ENCODE results near the gene MESP2. TPM values are rescaled to one million over a fixed set of nuclear protein-coding genes. Genes with fewer than 3 reads are reported as not detected.
A peak's percentile ranks its signal among the peaks of the same experiment; 100 is the strongest.

MESP2 gene
- total and polyA plus RNA-seq, 9 of the 15 experiments (the other 6 are each of a cell fraction or from before 2014, with no cell fraction given) = 0.08 to 0.82 (median 0.37) TPM

DNA sequence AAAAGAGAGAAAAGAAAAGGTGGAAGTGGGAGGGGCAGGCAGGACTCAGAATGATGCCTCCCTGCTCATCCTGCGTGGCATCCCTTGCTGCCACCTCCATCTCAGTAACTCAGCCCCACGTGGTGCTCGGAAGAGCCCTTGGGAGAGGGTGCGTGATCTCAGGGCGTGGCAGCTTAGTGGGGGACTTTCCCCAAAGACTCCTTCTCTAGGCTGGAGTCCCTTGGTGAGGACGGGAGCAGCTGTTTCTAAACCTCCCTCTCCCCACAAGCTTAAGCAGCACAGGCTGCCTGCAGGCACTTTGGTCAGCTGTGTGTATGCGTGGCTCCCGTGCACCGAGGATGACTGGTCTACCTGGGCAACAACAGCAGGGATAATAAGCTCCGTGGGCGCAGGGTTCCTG is 45.9 kb downstream of the MESP2 start (continued):
- no peak for TF ChIP-seq BRF1 (IDR thresholded peaks at IDR 0.05; ENCODE audit: borderline replicate concordance, extremely low read depth, insufficient read length)
- TF ChIP-seq FIP1L1 (IDR thresholded peaks at IDR 0.05; ENCODE audit: low read depth, low read length, poor library complexity, severe bottlenecking) = no peak
- TF ChIP-seq ZC3H4 (CRISPR knock-in tag; IDR thresholded peaks at IDR 0.05; ENCODE audit: borderline replicate concordance) = no peak
- TF ChIP-seq HMG20A (CRISPR knock-in tag; conservative IDR thresholded peaks at IDR 0.05) = no peak
- TF ChIP-seq MCM3 (IDR thresholded peaks at IDR 0.05) = no peak
- no peak for TF ChIP-seq GATAD2A (IDR thresholded peaks at IDR 0.05)
- no peak for TF ChIP-seq ZNF217 (CRISPR knock-in tag; IDR thresholded peaks at IDR 0.05)

GRCh38 chr15:89822611-89822950 is 46.4 kb downstream of the MESP2 start:
- no peaks in the 10 kb centered on the region for H3K36me3 ChIP-seq (ENCODE audit: control insufficient read depth, insufficient read depth, low read length)
- ATAC-seq (no peak), DNase-seq (ENCODE audit: extremely low read depth in 1 of 4, low spot score in 3 of 4) (no peak), FAIRE-seq (no peak)
- no peaks in the 10 kb centered on the region for H3K27me3 ChIP-seq (ENCODE audit: control insufficient read depth in 2 of 2, insufficient read depth in 2 of 2, low read length in 2 of 2)
- no peaks in the 10 kb centered on the region for H4K20me1 ChIP-seq (replicated peaks; ENCODE audit: control insufficient read depth, insufficient read depth, low read length)
- no peaks in the 10 kb centered on the region for H3K79me2 ChIP-seq (ENCODE audit: control insufficient read depth, insufficient read depth, low read length)
- BruUV-seq (replicated peaks) = no TSS peak
- no peaks in the 10 kb centered on the region for H3K9me3 ChIP-seq (replicated peaks; ENCODE audit: control insufficient read depth, insufficient read depth, low read depth, low read length)
- WGBS (ENCODE audit: insufficient coverage, low coverage, missing lambda C conversion rate) = 59% methylated on average over 5 of the region's 5 CpGs
- no peaks in the 10 kb centered on the region for H3K9me1 ChIP-seq (ENCODE audit: control insufficient read depth, insufficient read depth, low read length)
- H2AFZ ChIP-seq (ENCODE audit: low read depth, low read length) = no peak overlapping the region
- no peak overlapping the region for H3K9ac ChIP-seq (ENCODE audit: insufficient read depth in 1 of 2, low read depth in 2 of 2, low read length in 2 of 2)
- no peak overlapping the region for H3K27ac ChIP-seq (ENCODE audit: extremely low read depth, low read depth, low read length)
- in situ Hi-C loops (cut with MboI) (no loop called here), intact Hi-C loops (cut with micrococcal nuclease) (loop anchor here (5.0 kb wide), 1 partner anchor 60 kb away; no protein-coding TSS in a partner anchor)
- CTCF ChIA-PET (ENCODE audit: low intra/inter-chr PET ratio) = no interaction called here
- no peak overlapping the region for H3K4me3 ChIP-seq
- no peak overlapping the region for H3K4me2 ChIP-seq (ENCODE audit: insufficient read depth, low read length)
- TF ChIP-seq NFIC (IDR thresholded peaks at IDR 0.05) (peak; percentile 37; the same call in 1 of the 2 replicates), MBD1 (CRISPR knock-in tag; IDR thresholded peaks at IDR 0.05) (no peak), ZNF134 (CRISPR knock-in tag; conservative IDR thresholded peaks at IDR 0.05) (no peak)
- peaks cover 4 to 9% of the 10 kb centered on the region in 2 experiments; a peak in 4 of 5 replicates for H3K4me1 ChIP-seq (replicated peaks in 1 of 2; ENCODE audit: control insufficient read depth in 2 of 2, insufficient read depth in 2 of 2, low read length in 2 of 2)
- POLR2A ChIA-PET = no interaction called here
